Measurements from ENCODE around the gene POLH. TPM values are rescaled to one million over a fixed set of nuclear protein-coding genes. Genes with fewer than 3 reads are reported as not detected.
A peak's percentile ranks its signal among the peaks of the same experiment; 100 is the strongest.

POLH gene
- total RNA-seq, 1 donor, result 26.4 TPM

DNA sequence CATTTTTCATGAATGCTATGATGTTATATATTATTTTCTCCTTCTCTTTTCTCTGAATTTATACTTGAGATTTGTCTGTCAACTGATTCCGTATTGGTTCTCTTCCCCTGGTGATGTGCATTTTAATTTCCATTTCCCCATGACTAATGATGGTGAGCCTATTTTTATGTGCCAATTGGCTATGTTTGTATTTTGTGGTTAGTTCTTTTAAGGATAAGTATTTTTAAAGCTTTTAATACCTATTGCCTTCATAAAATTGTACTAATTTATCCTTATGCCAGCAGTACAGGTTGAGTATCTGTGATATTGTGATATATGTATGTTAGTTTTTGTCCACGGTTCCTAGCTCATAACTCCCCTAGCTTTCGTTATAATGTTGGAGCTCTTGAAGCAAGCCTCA, 2.8 kb downstream of the POLH start:
- Histone ChIP-seq H3K79me2 (ENCODE audit: insufficient read depth, low read length) (peaks cover 74% of the 10 kb centered on the region), H3K27me3 (ENCODE audit: insufficient read depth, low read length) (no peaks in the 10 kb centered on the region), H3K27ac (ENCODE audit: low read depth, low read length) (peak overlapping the region; percentile 55), H4K20me1 (ENCODE audit: insufficient read depth, low read length) (peaks cover 9% of the 10 kb centered on the region), H3K36me3 (ENCODE audit: insufficient read depth, low read length) (peaks cover 12% of the 10 kb centered on the region), H3K4me3 (ENCODE audit: insufficient read depth, low read length) (no peak overlapping the region), H3K4me2 (ENCODE audit: insufficient read depth, low read length) (peak overlapping the region; percentile 37), H3K9me3 (ENCODE audit: low read depth, low read length) (no peaks in the 10 kb centered on the region), H3K4me1 (ENCODE audit: insufficient read depth, low read length) (peaks cover 33% of the 10 kb centered on the region), H2AFZ (ENCODE audit: low read length) (no peak overlapping the region)
- TF ChIP-seq, protein P1, sequence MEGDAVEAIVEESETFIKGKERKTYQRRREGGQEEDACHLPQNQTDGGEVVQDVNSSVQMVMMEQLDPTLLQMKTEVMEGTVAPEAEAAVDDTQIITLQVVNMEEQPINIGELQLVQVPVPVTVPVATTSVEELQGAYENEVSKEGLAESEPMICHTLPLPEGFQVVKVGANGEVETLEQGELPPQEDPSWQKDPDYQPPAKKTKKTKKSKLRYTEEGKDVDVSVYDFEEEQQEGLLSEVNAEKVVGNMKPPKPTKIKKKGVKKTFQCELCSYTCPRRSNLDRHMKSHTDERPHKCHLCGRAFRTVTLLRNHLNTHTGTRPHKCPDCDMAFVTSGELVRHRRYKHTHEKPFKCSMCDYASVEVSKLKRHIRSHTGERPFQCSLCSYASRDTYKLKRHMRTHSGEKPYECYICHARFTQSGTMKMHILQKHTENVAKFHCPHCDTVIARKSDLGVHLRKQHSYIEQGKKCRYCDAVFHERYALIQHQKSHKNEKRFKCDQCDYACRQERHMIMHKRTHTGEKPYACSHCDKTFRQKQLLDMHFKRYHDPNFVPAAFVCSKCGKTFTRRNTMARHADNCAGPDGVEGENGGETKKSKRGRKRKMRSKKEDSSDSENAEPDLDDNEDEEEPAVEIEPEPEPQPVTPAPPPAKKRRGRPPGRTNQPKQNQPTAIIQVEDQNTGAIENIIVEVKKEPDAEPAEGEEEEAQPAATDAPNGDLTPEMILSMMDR (IDR thresholded peaks at IDR 0.05; ENCODE audit: extremely low read depth, low read depth, low read length), result no peak
- DNase-seq (ENCODE audit: insufficient read length, low spot score, missing footprints), result peak; percentile 75

DNA sequence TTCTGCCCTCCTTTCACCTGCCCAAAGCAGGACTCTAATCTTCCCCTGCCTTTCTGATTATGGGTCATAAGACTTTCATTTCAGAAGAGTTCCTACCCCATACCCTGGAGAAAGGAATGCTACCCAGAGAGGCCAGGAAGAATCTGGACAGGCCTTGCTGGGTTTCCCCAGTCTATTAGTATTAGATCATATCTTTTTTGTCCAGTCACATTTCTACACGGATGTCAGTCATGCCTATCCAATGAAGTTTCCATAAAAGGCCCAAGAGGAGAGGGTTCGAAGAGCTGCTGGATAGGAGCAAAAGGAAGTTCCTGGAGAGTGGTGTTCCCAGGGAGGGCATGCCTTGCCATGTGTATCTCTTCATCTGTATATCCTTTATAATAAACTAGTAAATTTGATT, 3.2 kb downstream of the POLH start:
- TF ChIP-seq, protein P1 (IDR thresholded peaks at IDR 0.05; ENCODE audit: extremely low read depth, low read depth, low read length), result no peak
- Histone ChIP-seq H3K4me1 (ENCODE audit: insufficient read depth, low read length) (peaks cover 33% of the 10 kb centered on the region), H4K20me1 (ENCODE audit: insufficient read depth, low read length) (peaks cover 9% of the 10 kb centered on the region), H3K4me3 (ENCODE audit: insufficient read depth, low read length) (no peak overlapping the region), H3K4me2 (ENCODE audit: insufficient read depth, low read length) (peak overlapping the region; percentile 37), H3K9me3 (ENCODE audit: low read depth, low read length) (no peaks in the 10 kb centered on the region), H3K27me3 (ENCODE audit: insufficient read depth, low read length) (no peaks in the 10 kb centered on the region), H2AFZ (ENCODE audit: low read length) (no peak overlapping the region), H3K79me2 (ENCODE audit: insufficient read depth, low read length) (peaks cover 70% of the 10 kb centered on the region), H3K36me3 (ENCODE audit: insufficient read depth, low read length) (peaks cover 17% of the 10 kb centered on the region), H3K27ac (ENCODE audit: low read depth, low read length) (peak overlapping the region; percentile 55)
- DNase-seq (ENCODE audit: insufficient read length, low spot score, missing footprints), result no peak

DNA sequence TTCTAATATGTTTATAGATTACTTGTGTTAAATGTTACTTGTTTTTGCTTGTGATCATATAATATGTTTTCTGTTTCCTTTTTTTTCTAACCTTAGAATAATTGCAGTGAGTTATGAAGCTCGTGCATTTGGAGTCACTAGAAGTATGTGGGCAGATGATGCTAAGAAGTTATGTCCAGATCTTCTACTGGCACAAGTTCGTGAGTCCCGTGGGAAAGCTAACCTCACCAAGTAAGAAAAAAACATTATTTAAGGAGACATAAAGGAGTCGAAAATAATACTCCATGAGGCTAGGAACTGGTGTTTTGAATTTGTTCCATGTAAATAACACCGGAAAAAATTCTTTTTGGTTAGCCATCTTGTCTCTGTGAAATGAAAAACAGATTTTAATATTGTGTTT, 6.9 kb downstream of the POLH start:
- TF ChIP-seq, protein P1 (IDR thresholded peaks at IDR 0.05; ENCODE audit: extremely low read depth, low read depth, low read length), result no peak
- peak overlapping the region; percentile 1 for H3K4me2 ChIP-seq (ENCODE audit: insufficient read depth, low read length)

GRCh38 chr6:43584892-43585570, 9.0 kb downstream of the POLH start:
- Histone ChIP-seq H3K79me2 (ENCODE audit: insufficient read depth, low read length) (peaks cover 37% of the 10 kb centered on the region), H3K9me3 (ENCODE audit: low read depth, low read length) (no peaks in the 10 kb centered on the region), H3K4me3 (ENCODE audit: insufficient read depth, low read length) (no peak overlapping the region), H3K4me2 (ENCODE audit: insufficient read depth, low read length) (no peak overlapping the region), H3K27me3 (ENCODE audit: insufficient read depth, low read length) (no peaks in the 10 kb centered on the region), H4K20me1 (ENCODE audit: insufficient read depth, low read length) (no peaks in the 10 kb centered on the region), H3K4me1 (ENCODE audit: insufficient read depth, low read length) (peaks cover 28% of the 10 kb centered on the region), H2AFZ (ENCODE audit: low read length) (no peak overlapping the region), H3K36me3 (ENCODE audit: insufficient read depth, low read length) (peaks cover 63% of the 10 kb centered on the region), H3K27ac (ENCODE audit: low read depth, low read length) (peak overlapping the region; percentile 24)
- TF ChIP-seq, protein P1 (IDR thresholded peaks at IDR 0.05; ENCODE audit: extremely low read depth, low read depth, low read length), result no peak
- DNase-seq (ENCODE audit: insufficient read length, low spot score, missing footprints), result peak; percentile 87

More for the DNA sequence above, 6.9 kb downstream of the POLH start:
- no peak overlapping the region for H3K4me3 ChIP-seq (ENCODE audit: insufficient read depth, low read length)
- no peak overlapping the region for H2AFZ ChIP-seq (ENCODE audit: low read length)
- peaks cover 51% of the 10 kb centered on the region for H3K36me3 ChIP-seq (ENCODE audit: insufficient read depth, low read length)
- no peaks in the 10 kb centered on the region for H3K27me3 ChIP-seq (ENCODE audit: insufficient read depth, low read length)
- H3K27ac ChIP-seq (ENCODE audit: low read depth, low read length), result peak overlapping the region; percentile 73
- DNase-seq (ENCODE audit: insufficient read length, low spot score, missing footprints), result peak; percentile 75
- peaks cover 4% of the 10 kb centered on the region for H4K20me1 ChIP-seq (ENCODE audit: insufficient read depth, low read length)
- no peaks in the 10 kb centered on the region for H3K9me3 ChIP-seq (ENCODE audit: low read depth, low read length)
- H3K4me1 ChIP-seq (ENCODE audit: insufficient read depth, low read length), result peaks cover 40% of the 10 kb centered on the region
- peaks cover 47% of the 10 kb centered on the region for H3K79me2 ChIP-seq (ENCODE audit: insufficient read depth, low read length)

All from osteoblast (primary cell).